ES-I3 (cell line): Measurements from ENCODE around the gene DMC1.
"Not testable (repeated sequence)": the region's sequence is repeated elsewhere in the genome, so short reads cannot be mapped to it uniquely, and the experiment has no call there.

ENCODE experiments used
- H3K36me3 ChIP-seq: 2 replicates; pipeline ENCODE4 v1.6.1; 2013; ENCODE audit warnings: mild to moderate bottlenecking, low read length, control low read depth, moderate library complexity; ENCODE audit not compliant: insufficient read depth
- H3K4me1 ChIP-seq: 2 replicates; pipeline ENCODE4 v1.6.1; 2013; ENCODE audit warnings: mild to moderate bottlenecking, control low read depth, low read length; ENCODE audit not compliant: insufficient read depth
- H3K9ac ChIP-seq: 2 replicates; pipeline ENCODE4 v1.6.1; 2013; ENCODE audit warnings: low read depth, mild to moderate bottlenecking, low read length, moderate library complexity
- H3K9me3 ChIP-seq: 2 replicates; pipeline ENCODE4 v1.6.1; 2013; ENCODE audit warnings: mild to moderate bottlenecking, low read length, moderate library complexity; ENCODE audit not compliant: control insufficient read depth, insufficient read depth

Gene DMC1

DNA sequence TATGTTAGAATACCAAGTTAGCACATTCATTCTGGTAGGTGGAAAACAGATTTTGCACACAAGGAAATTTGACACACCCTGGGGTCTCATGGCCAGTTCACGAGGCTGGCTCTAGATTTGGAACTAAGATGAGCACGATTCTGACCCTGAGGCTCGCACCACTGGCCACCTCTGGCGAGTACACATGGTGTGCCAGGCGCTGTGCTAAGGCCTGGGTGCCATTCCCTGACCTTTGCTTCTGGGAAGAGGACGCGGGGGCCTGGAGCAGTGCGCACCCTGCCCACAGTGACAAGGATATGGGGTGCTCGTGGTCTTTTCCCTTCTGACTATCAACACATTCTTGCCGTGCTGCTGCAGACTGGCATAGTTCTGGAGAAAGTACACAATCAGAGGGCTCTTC lies 29.5 kb upstream of the DMC1 start:
- Histone ChIP-seq H3K9ac (no peak overlapping the region), H3K9me3 (no peaks in the 10 kb centered on the region), H3K36me3 (no peaks in the 10 kb centered on the region), H3K4me1 (no peaks in the 10 kb centered on the region)

DNA sequence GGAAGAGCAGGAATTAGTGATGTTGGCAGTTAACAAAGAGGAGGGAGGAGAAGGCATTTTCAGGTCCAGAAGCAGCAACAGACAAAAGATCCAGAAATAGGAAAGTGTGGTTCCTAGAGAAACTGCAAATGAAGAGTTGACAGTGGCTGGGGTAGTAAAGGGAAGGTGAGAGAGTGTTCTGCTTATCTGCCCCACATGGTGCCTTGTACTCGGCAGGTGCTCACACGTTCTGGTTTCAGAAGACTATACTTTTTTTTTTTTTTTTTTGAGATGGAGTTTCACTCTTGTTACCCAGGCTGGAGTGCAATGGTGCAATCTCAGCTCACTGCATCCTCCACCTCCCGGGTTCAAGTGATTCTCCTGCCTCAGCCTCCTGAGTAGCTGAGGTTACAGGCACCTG lies 12.9 kb upstream of the DMC1 start:
- not testable (repeated sequence) for H3K36me3 ChIP-seq, H3K9ac ChIP-seq, H3K4me1 ChIP-seq

DNA sequence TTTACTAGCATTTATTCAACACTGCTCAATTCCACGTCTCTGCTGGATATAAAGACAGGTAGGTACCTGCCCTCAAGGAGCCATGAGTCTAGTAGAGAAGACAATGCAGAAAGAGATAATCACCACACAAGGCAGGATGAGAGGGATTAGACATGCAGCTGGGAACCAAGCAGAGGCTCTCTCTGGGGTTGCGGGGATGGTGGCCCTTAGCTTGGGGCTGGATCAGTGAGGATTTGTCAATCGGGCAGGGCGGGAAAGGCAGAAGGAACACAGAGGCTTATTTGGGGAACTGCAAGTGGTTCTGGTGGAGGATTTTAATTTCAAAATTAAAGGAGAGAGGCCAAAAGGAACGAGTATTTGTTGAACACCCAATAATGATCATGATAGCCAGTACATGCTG lies 8.5 kb upstream of the DMC1 start:
- Histone ChIP-seq H3K9ac (no peak overlapping the region), H3K9me3 (no peaks in the 10 kb centered on the region), H3K4me1 (no peaks in the 10 kb centered on the region), H3K36me3 (no peaks in the 10 kb centered on the region)

More for the DNA sequence above, 12.9 kb upstream of the DMC1 start:
- H3K9me3 ChIP-seq, result not testable (repeated sequence)

DNA sequence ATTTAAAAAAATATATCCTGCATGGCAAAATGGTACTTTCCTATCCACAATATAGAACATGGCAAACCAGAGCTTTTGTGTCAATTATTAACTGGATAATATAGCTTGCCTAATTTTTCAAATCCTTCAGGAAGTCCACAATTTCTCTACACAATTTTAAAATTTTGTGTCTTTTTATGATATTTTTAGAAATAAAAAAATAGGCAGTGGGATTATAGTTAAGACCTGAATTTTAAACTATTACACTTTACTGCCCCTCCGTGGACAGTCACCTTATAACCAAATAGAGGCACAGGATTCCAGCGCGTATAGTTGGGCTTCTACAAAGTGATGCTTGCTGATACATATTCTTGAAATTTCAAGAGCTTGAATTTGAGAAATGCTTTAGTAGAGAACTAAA lies 2.1 kb upstream of the DMC1 start:
- Histone ChIP-seq H3K36me3 (no peaks in the 10 kb centered on the region), H3K9me3 (no peaks in the 10 kb centered on the region), H3K9ac (no peak overlapping the region), H3K4me1 (peaks cover 14% of the 10 kb centered on the region)

DNA sequence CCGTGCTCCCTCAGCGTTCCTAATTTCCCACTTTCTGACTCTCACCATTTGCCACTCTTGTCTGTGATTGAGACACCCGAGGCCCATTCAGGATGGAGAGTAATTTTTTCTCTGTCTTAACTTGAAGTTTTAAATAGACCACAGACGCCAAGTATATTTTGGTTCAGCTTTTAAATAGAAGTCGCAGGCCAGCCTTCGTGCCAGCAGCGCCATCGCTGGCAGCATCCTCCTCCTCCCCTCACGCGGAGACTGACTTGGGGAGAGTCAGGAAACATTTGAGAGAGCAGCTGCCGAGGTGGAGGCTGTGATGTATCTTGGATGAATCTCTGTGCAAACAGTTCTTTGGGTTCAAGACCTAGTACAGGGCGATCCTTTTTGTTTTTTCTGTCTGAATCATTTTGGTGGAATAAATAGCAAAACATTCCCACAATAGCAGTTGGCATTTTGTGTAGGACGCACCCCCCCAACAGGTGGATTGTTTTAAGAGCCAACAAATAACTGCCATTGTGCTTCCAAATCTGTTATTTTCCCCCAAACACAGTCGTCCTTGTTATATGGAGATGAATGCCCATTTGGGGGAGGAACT lies 889 bp upstream of the DMC1 start:
- Histone ChIP-seq H3K9me3 (no peaks in the 10 kb centered on the region), H3K9ac (peak overlapping the region; percentile 98), H3K36me3 (no peaks in the 10 kb centered on the region), H3K4me1 (peaks cover 16% of the 10 kb centered on the region)

DNA sequence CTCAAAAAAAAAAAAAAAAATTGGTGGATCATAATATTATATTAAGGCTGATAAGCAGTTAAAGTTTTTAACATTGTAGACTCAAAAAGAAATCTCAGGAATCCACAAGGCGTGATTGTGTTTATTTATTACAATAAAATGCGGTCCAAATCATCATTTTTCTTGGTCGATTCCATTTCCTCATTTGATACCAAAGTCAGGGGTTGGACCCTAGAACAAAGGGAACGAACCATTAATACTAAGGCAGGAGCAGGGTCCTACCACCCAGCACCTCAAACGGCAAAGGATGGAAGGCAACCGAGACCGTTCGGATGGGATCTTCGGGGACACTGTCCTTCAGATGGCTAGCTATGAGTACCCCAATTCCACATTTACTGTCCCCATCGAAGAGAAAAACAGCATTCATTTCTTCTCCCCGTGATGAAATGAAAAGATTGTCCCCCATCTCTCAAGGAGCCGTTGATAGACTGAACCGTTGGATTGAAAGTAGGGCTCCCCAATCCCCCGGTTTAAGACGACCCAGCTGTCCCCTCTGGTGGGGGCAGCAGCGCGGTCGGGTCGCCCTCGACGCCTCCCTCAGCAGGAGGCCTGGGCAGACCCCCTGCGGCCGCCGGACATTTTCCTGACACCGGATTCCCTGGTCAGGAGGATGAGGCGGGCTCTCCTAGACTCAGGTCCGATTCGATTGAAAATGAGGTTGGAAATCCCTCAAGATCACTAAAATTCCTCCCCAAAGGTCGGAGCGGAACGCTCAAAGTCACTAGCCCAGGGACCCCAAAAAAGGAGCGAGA lies 607 bp downstream of the DMC1 start:
- Histone ChIP-seq H3K4me1 (peaks cover 16% of the 10 kb centered on the region), H3K9ac (peak overlapping the region; percentile 68), H3K36me3 (no peaks in the 10 kb centered on the region), H3K9me3 (no peaks in the 10 kb centered on the region)

DNA sequence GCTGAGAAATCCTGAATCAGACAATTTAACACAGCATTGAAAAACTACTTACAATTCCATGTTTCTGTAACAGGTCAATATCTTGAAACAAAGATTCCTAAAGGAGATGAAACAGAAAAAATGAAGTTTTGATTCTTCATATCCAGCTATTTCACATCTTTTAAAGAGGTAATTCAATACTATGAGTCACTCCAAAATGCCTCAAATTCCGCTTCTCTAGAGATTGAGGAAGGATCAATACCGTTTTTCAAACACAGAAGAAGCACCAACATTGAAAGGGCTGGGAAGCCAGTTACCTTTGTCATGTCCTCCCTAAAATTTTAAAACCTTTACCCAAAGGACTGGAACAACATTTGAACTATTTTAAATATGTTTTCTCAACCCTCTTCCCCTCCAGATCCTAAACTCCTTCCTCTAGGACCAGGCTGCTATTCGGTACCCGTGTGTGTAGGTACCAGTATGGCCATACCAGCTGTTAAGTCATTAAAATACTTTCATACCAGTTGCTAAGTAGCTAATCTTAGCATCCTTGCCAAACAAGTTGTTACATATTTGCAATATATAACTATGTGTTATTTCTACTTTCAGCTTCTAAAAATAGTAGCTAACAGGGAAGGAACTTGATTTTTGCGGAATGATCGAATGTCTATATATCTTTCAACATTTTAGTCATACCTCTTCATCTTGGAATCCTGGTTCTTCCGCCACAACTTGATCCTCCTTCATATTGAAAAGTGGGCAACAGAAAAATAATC lies 2.3 kb downstream of the DMC1 start:
- Histone ChIP-seq H3K9ac (no peak overlapping the region), H3K9me3 (no peaks in the 10 kb centered on the region), H3K36me3 (no peaks in the 10 kb centered on the region), H3K4me1 (peaks cover 16% of the 10 kb centered on the region)

DNA sequence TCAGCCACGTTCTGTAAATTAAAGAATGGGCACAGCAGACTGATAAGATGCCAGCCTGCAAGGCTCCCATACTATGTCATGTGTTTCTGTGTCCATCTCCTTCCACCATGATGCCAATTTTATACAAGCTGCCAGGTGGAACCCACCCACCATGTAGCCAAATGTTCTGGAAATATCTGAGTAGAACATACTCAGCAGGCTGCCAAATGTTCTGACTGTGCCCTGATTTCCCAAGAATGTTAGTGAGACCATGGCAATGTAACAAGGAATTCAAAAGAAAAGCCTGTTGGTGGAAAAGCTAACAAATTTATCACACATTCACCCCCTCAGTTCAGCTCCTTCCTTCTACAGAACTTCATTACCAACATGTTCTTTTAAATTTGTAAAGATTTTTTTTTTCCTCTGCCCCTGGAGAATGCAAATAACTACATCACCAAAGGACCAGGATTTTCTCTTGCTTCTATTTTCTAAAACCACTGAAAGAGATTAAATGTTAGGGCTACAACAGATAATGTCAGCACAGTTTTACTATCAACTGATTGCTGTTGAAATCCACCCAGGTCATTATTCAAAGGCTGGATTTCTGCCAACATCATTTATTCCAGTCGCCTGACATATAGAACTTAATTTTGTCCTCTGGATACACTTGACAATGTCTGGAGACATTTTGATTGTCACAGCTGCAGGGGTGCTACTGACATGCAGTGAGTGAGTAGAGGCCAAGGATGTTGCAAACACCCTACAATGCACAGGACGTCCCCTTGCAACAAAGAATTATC lies 3.1 kb downstream of the DMC1 start:
- Histone ChIP-seq H3K4me1 (peaks cover 16% of the 10 kb centered on the region), H3K36me3 (no peaks in the 10 kb centered on the region), H3K9me3 (no peaks in the 10 kb centered on the region), H3K9ac (no peak overlapping the region)

DNA sequence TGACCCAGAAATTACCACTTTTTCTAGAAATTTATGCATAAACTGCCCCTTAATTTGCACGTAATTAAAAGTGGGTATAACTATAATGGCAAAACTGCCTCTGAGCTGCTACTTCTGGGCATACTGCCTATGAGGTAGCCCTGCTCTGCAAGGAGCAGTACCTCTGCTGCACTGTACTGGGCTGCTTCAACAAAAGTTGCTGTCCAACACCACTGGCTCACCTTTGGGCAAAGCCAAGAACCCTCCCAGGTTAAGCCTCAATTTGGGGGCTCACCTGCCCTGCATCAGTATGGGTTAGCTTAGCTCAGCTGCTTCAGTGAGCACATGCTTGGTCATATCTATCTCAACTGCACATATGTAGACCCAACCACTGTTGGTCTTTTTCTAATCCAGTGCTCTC lies 4.5 kb downstream of the DMC1 start:
- H3K4me1 ChIP-seq, result peaks cover 11% of the 10 kb centered on the region
- H3K9me3 ChIP-seq, result no peaks in the 10 kb centered on the region
- no peak overlapping the region for H3K9ac ChIP-seq
- H3K36me3 ChIP-seq, result no peaks in the 10 kb centered on the region

DNA sequence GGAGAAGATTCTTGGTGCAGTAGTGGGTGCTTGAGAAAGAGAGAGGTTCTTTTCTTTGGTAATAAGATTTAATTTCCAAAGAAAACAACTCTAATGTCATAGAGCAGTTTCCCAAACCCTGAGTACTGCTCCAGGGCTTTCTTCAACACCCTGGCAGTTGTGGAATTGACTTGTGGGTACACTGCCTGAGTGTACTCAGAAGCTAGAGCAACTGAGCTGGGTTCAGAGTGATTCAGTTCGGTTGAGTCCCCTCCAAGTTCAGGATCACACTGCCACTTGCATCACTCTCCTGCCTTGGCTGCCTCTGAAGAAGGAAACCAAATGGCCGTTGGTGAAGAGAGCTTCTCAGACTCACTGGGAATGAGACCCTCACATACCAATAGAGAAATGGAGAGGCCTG lies 5.3 kb downstream of the DMC1 start:
- Histone ChIP-seq H3K36me3 (no peaks in the 10 kb centered on the region), H3K4me1 (peaks cover 11% of the 10 kb centered on the region), H3K9me3 (no peaks in the 10 kb centered on the region), H3K9ac (no peak overlapping the region)

DNA sequence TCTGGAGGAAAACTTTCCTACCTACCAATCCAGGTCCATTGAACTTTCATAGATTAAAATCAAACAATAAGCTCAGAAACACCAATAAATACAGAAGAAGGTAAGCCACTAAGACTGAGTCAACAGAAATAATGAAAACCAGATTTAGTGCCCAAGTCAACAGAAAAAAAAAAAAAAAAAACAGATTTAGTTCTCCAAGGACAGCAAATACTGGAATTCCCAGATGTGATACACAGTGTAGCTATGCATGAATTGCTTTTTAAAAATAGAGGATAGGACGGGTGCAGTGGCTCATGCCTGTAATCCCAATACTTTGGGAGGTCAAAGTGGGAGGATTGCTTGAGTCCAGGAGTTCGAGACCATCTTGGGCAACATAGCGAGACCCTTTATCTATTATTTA lies 15.7 kb downstream of the DMC1 start:
- Histone ChIP-seq H3K9me3 (no peaks in the 10 kb centered on the region), H3K4me1 (no peaks in the 10 kb centered on the region), H3K9ac (no peak overlapping the region), H3K36me3 (no peaks in the 10 kb centered on the region; the same call in 1 of the 2 replicates)

DNA sequence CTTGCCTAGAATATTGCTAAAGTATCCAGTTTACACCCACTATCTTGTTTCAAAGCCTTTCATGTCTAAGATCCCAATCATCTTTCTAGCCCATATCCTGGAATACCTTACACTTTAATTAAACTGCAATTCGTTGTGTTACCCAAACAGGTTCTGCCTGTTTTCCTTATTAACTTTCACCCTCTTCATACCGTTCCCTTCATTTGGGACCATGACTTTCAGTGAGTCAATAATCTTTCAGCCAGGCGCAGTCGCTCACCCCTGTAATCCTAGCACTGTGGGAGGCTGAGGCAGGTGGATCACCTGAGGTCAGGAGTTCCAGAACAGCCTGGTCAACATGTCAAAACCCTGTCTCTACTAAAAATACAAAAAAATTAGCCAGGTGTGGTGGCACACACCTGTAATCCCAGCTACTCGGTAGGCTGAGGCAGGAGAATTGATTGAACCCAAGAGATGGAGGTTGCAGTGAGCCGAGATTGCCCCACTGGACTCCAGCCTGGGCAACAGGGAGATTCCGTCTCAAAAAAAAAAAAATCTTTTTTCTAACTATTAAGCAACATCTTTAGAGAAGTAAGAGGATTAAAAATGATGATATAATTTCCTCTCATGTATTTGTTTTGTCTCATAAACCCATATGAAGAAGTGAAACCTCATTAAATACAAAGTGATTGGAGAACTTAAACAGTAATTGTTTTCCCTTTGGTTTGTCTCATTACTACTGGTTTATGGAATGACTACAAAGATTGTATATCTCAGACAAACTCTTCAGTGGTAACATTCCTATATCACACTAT lies 20.7 kb downstream of the DMC1 start:
- no peaks in the 10 kb centered on the region for H3K9me3 ChIP-seq
- no peaks in the 10 kb centered on the region for H3K4me1 ChIP-seq
- H3K36me3 ChIP-seq, result no peaks in the 10 kb centered on the region; the same call in 1 of the 2 replicates
- no peak overlapping the region for H3K9ac ChIP-seq

DNA sequence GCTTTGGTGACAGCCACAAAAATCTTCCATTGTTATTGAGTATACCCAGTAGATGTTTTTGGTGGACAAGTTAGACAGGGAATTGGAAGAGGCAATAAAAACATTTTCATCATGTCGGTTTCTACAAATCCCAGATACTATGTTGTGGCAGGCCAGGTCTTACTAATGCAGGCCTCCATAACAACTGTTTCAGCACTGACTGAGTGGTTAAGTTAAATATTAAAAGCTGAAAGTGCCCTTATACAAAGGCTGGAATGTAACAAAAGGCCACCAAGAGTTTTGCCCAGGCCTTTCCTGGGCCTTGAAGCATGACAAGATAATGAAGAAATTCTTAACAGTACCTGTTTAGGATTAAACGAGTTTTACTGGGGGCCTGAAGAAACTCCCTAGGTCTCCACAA lies 29.3 kb downstream of the DMC1 start:
- no peak overlapping the region for H3K9ac ChIP-seq
- H3K36me3 ChIP-seq, result no peaks in the 10 kb centered on the region
- H3K9me3 ChIP-seq, result peaks cover 8% of the 10 kb centered on the region; the same call in 1 of the 2 replicates
- H3K4me1 ChIP-seq, result no peaks in the 10 kb centered on the region
